Measurements from ENCODE around the gene TLN1.

Gene TLN1

GRCh38 chr9:35685506-35685905 lies 46.5 kb downstream of the TLN1 start:
- H3K9me3 ChIP-seq (ENCODE audit: control insufficient read depth, insufficient read depth, low read length) = no peaks in the 10 kb centered on the region
- H3K9me2 ChIP-seq (replicated peaks; ENCODE audit: control insufficient read depth, low read length) = no peaks in the 10 kb centered on the region
- H4K20me1 ChIP-seq (ENCODE audit: control insufficient read depth, insufficient read depth, low read depth, low read length) = no peaks in the 10 kb centered on the region
- H3K4me3 ChIP-seq (ENCODE audit: low read length) = no peak overlapping the region
- no peak overlapping the region for H3K27ac ChIP-seq (ENCODE audit: low read depth, low read length)
- no peaks in the 10 kb centered on the region for H3K36me3 ChIP-seq (ENCODE audit: control insufficient read depth, low read length)
- no peaks in the 10 kb centered on the region for H3F3A ChIP-seq (ENCODE audit: control insufficient read depth, insufficient read depth)
- no peak overlapping the region for H3K4me2 ChIP-seq (ENCODE audit: low read length)
- no peaks in the 10 kb centered on the region for H3K27me3 ChIP-seq (ENCODE audit: control insufficient read depth, low read length)
- H3K4me1 ChIP-seq (ENCODE audit: control insufficient read depth, low read length) = peaks cover 52% of the 10 kb centered on the region
- H3K79me2 ChIP-seq (ENCODE audit: control insufficient read depth, low read length) = no peaks in the 10 kb centered on the region
- TF ChIP-seq CTCF (IDR thresholded peaks at IDR 0.05; ENCODE audit: low read depth, low read length, poor library complexity, severe bottlenecking) (no peak), EZH2phosphoT487 (IDR thresholded peaks at IDR 0.05; ENCODE audit: borderline replicate concordance, low read length) (no peak)

GRCh38 chr9:35684921-35685320 lies 47.1 kb downstream of the TLN1 start:
- H3K4me3 ChIP-seq (ENCODE audit: low read length) = no peak overlapping the region
- no peaks in the 10 kb centered on the region for H3K9me2 ChIP-seq (replicated peaks; ENCODE audit: control insufficient read depth, low read length)
- H3K27me3 ChIP-seq (ENCODE audit: control insufficient read depth, low read length) = no peaks in the 10 kb centered on the region
- H3K79me2 ChIP-seq (ENCODE audit: control insufficient read depth, low read length) = no peaks in the 10 kb centered on the region
- no peaks in the 10 kb centered on the region for H3K9me3 ChIP-seq (ENCODE audit: control insufficient read depth, insufficient read depth, low read length)
- H3K27ac ChIP-seq (ENCODE audit: low read depth, low read length) = no peak overlapping the region
- no peak for TF ChIP-seq EZH2phosphoT487 (IDR thresholded peaks at IDR 0.05; ENCODE audit: borderline replicate concordance, low read length)
- no peak for TF ChIP-seq CTCF (IDR thresholded peaks at IDR 0.05; ENCODE audit: low read depth, low read length, poor library complexity, severe bottlenecking)
- no peaks in the 10 kb centered on the region for H4K20me1 ChIP-seq (ENCODE audit: control insufficient read depth, insufficient read depth, low read depth, low read length)
- H3K36me3 ChIP-seq (ENCODE audit: control insufficient read depth, low read length) = no peaks in the 10 kb centered on the region
- H3K4me1 ChIP-seq (ENCODE audit: control insufficient read depth, low read length) = peaks cover 53% of the 10 kb centered on the region
- no peak overlapping the region for H3K4me2 ChIP-seq (ENCODE audit: low read length)
- no peaks in the 10 kb centered on the region for H3F3A ChIP-seq (ENCODE audit: control insufficient read depth, insufficient read depth)

GRCh38 chr9:35683323-35683722 lies 48.7 kb downstream of the TLN1 start:
- Histone ChIP-seq H3K4me1 (ENCODE audit: control insufficient read depth, low read length) (peaks cover 42% of the 10 kb centered on the region), H4K20me1 (ENCODE audit: control insufficient read depth, insufficient read depth, low read depth, low read length) (no peaks in the 10 kb centered on the region), H3K36me3 (ENCODE audit: control insufficient read depth, low read length) (no peaks in the 10 kb centered on the region), H3K79me2 (ENCODE audit: control insufficient read depth, low read length) (no peaks in the 10 kb centered on the region), H3K9me3 (ENCODE audit: control insufficient read depth, insufficient read depth, low read length) (no peaks in the 10 kb centered on the region), H3K9me2 (replicated peaks; ENCODE audit: control insufficient read depth, low read length) (no peaks in the 10 kb centered on the region), H3K27ac (ENCODE audit: low read depth, low read length) (no peak overlapping the region), H3F3A (ENCODE audit: control insufficient read depth, insufficient read depth) (no peaks in the 10 kb centered on the region), H3K27me3 (ENCODE audit: control insufficient read depth, low read length) (no peaks in the 10 kb centered on the region), H3K4me3 (ENCODE audit: low read length) (no peak overlapping the region), H3K4me2 (ENCODE audit: low read length) (no peak overlapping the region)
- no peak for TF ChIP-seq CTCF (IDR thresholded peaks at IDR 0.05; ENCODE audit: low read depth, low read length, poor library complexity, severe bottlenecking)
- no peak for TF ChIP-seq EZH2phosphoT487 (IDR thresholded peaks at IDR 0.05; ENCODE audit: borderline replicate concordance, low read length)

Measured in DOHH2 (cell line).